ENCODE measurements around the gene PRAC2.
A peak's percentile ranks its signal among the peaks of the same experiment; 100 is the strongest.
"Not testable (repeated sequence)": the region's sequence is repeated elsewhere in the genome, so short reads cannot be mapped to it uniquely, and the experiment has no call there.

The PRAC2 gene

GRCh38 chr17:48722915-48723422 lies at the start of gene PRAC2:
PRAC2 (plus strand) TSS chr17:48723185; CDS start chr17:48724411, 1,226 bp downstream.
- no peak for DNase-seq (ENCODE audit: insufficient read length, low spot score)
- no peak for FAIRE-seq

- DNase-seq (ENCODE audit: insufficient read length, low spot score) (no peak), FAIRE-seq (no peak)
Measured at GRCh38 chr17:48676963-48677558, 45.9 kb upstream of the PRAC2 start.

- DNase-seq (ENCODE audit: insufficient read length, low spot score) (peak; percentile 70), FAIRE-seq (peak; percentile 68)
Measured at GRCh38 chr17:48678141-48678971, 44.6 kb upstream of the PRAC2 start.

- no peak for DNase-seq (ENCODE audit: insufficient read length, low spot score)
- no peak for FAIRE-seq
Measured at GRCh38 chr17:48679385-48680096, 43.4 kb upstream of the PRAC2 start.

GRCh38 chr17:48681609-48682008 lies 41.4 kb upstream of the PRAC2 start:
- no peak for DNase-seq (ENCODE audit: insufficient read length, low spot score)
- no peak for FAIRE-seq

- no peak for FAIRE-seq
- DNase-seq (ENCODE audit: insufficient read length, low spot score): no peak
Measured at GRCh38 chr17:48690655-48691054, 32.3 kb upstream of the PRAC2 start.

GRCh38 chr17:48692049-48692448 lies 30.9 kb upstream of the PRAC2 start:
- no peak for FAIRE-seq
- no peak for DNase-seq (ENCODE audit: insufficient read length, low spot score)

GRCh38 chr17:48693178-48693577 lies 29.8 kb upstream of the PRAC2 start:
- no peak for DNase-seq (ENCODE audit: insufficient read length, low spot score)
- no peak for FAIRE-seq

- DNase-seq (ENCODE audit: insufficient read length, low spot score) (no peak), FAIRE-seq (no peak)
Measured at GRCh38 chr17:48701864-48702532, 21.0 kb upstream of the PRAC2 start.

GRCh38 chr17:48704361-48705248 lies 18.4 kb upstream of the PRAC2 start:
- no peak for DNase-seq (ENCODE audit: insufficient read length, low spot score)
- FAIRE-seq: no peak

- no peak for FAIRE-seq
- no peak for DNase-seq (ENCODE audit: insufficient read length, low spot score)
Measured at GRCh38 chr17:48711128-48711527, 11.9 kb upstream of the PRAC2 start.

GRCh38 chr17:48715496-48716399 lies 7.2 kb upstream of the PRAC2 start:
- no peak for DNase-seq (ENCODE audit: insufficient read length, low spot score)
- FAIRE-seq: no peak

GRCh38 chr17:48716549-48716948 lies 6.4 kb upstream of the PRAC2 start:
- FAIRE-seq; DNase-seq (ENCODE audit: insufficient read length, low spot score): not testable (repeated sequence)

- no peak for DNase-seq (ENCODE audit: insufficient read length, low spot score)
- FAIRE-seq: no peak
Measured at GRCh38 chr17:48717367-48718226, 5.4 kb upstream of the PRAC2 start.

GRCh38 chr17:48718227-48718760 lies 4.7 kb upstream of the PRAC2 start:
- no peak for DNase-seq (ENCODE audit: insufficient read length, low spot score)

GRCh38 chr17:48718761-48719641 lies 4.0 kb upstream of the PRAC2 start:
- no peak for DNase-seq (ENCODE audit: insufficient read length, low spot score)
- no peak for FAIRE-seq

More at GRCh38 chr17:48718227-48718760, 4.7 kb upstream of the PRAC2 start:
- no peak for FAIRE-seq
